Vagina (tissue), 2 donors: Measurements from ENCODE around the gene PSMD11.
A peak's percentile ranks its signal among the peaks of the same experiment; 100 is the strongest.

Experiments used
- POLR2A ChIP-seq, 2 donors: fragments of 450-650 bp; IDR thresholded peaks; one replicate each; pipeline ENCODE4 v1.6.1; 2017; ENCODE audit warnings: antibody characterized with exemption in 2 of 2, mild to moderate bottlenecking in 2 of 2, moderate library complexity in 2 of 2
- POLR2AphosphoS5 ChIP-seq, 2 donors: sonication (generic); formaldehyde crosslinking; IDR thresholded peaks; one replicate each; pipeline ENCODE4 v1.9.0; 2017; ENCODE audit warnings: antibody characterized with exemption in 2 of 2, mild to moderate bottlenecking in 2 of 2, low read depth in 1 of 2; ENCODE audit not compliant: insufficient read depth in 1 of 2
- TF ChIP-seq, protein P1 (sequence below), 3 experiments: fragments of 450-650 bp in 2 of 3; fragments of 200-600 bp in 1 of 3; sonication (generic) in 1 of 3; IDR thresholded peaks; one replicate each; pipeline ENCODE4 v1.5.1; 2017 to 2019; ENCODE audit warnings: antibody characterized with exemption in 3 of 3, mild to moderate bottlenecking in 2 of 3, moderate library complexity in 2 of 3

DNA sequence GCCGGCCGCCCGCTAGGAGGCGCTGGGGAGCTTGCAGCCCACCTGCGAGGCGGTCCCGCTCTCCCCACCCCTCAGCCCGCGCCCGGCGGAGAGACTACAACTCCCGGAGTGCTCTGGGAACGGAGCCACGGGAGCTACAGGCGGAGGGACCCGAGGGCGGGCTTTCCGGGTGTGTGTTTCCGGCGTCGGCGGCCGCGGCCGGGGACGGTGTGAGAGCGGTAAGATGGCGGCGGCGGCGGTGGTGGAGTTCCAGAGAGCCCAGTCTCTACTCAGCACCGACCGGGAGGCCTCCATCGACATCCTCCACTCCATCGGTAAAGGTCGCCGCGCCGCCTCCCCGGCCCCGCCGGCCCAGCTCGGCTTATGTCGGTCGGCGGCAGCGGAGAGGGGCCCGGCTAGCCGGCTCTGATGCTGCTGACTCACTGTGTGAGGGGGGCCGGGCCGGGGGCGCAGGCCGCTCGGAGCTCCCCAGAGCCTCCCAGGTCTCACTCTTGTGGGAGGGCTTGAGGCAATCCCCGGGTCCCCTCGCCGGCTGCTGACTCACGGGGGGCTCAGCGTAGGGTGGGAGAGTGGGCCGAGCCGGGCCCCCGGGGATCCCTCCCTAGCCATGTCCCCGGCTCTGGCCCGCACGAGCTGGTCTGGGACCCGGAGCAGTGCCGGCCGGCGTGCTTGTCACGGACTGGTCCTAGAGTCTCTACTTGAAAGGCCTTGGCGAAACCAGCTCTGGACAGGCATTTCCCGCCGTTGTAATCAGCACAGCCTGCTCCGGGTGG lies at the start of gene PSMD11:
- TF ChIP-seq, protein P1, sequence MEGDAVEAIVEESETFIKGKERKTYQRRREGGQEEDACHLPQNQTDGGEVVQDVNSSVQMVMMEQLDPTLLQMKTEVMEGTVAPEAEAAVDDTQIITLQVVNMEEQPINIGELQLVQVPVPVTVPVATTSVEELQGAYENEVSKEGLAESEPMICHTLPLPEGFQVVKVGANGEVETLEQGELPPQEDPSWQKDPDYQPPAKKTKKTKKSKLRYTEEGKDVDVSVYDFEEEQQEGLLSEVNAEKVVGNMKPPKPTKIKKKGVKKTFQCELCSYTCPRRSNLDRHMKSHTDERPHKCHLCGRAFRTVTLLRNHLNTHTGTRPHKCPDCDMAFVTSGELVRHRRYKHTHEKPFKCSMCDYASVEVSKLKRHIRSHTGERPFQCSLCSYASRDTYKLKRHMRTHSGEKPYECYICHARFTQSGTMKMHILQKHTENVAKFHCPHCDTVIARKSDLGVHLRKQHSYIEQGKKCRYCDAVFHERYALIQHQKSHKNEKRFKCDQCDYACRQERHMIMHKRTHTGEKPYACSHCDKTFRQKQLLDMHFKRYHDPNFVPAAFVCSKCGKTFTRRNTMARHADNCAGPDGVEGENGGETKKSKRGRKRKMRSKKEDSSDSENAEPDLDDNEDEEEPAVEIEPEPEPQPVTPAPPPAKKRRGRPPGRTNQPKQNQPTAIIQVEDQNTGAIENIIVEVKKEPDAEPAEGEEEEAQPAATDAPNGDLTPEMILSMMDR (IDR thresholded peaks at IDR 0.05) = peak in 2 of 3 experiments; percentile 79 to 82
- peak; percentile 79 to 88 for TF ChIP-seq POLR2AphosphoS5 (IDR thresholded peaks at IDR 0.05; ENCODE audit: insufficient read depth in 1 of 2, low read depth in 1 of 2)
- peak in 1 of 2 donors; percentile 28 for TF ChIP-seq POLR2A (IDR thresholded peaks at IDR 0.05)
